Astrocyte of the spinal cord (primary cell): ENCODE results near the gene PDIA6.

Experiments used
- DNase-seq: peaks from one replicate; pipeline ENCODE4 v3.0.0; 2011; ENCODE audit warnings: low read depth, low spot score
- H3K4me3 ChIP-seq: 2 replicates; pipeline ENCODE4 v1.5.1; 2011; ENCODE audit warnings: low read depth, mild to moderate bottlenecking, low read length, moderate library complexity
- in situ Hi-C: cut with HindIII; loops from 2 replicates; pipeline ENCODE4 v1.10.0; 2017; ENCODE audit warnings: low sequenced_read_pairs
- TF ChIP-seq, protein P1 (sequence below): IDR thresholded peaks from 2 replicates; pipeline ENCODE4 v1.5.1; 2012; ENCODE audit warnings: low read depth, mild to moderate bottlenecking, low read length, inconsistent platforms

The PDIA6 gene

DNA sequence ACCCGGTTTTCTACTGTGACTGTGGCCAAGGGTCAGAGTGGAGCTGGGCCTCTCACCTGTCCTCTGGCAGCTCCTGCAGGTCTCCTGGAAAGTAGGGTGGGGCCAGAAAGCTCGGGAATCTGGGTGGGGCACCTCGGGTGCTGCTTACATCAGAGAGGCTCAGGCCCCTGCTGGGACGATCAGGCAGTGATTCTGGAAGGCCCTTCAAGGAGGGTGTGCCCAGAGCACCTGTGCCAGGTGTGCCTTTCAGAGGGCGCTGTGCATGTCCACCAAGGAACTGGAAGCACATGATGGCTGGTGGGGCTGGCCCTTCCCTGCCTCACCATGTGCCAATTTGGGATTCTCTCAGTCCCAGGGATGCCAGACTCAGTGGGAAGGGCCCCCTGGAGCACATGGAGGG, 47.1 kb downstream of the PDIA6 start:
- in situ Hi-C loops: no loop called here
- DNase-seq: no peak
- TF ChIP-seq, protein P1, sequence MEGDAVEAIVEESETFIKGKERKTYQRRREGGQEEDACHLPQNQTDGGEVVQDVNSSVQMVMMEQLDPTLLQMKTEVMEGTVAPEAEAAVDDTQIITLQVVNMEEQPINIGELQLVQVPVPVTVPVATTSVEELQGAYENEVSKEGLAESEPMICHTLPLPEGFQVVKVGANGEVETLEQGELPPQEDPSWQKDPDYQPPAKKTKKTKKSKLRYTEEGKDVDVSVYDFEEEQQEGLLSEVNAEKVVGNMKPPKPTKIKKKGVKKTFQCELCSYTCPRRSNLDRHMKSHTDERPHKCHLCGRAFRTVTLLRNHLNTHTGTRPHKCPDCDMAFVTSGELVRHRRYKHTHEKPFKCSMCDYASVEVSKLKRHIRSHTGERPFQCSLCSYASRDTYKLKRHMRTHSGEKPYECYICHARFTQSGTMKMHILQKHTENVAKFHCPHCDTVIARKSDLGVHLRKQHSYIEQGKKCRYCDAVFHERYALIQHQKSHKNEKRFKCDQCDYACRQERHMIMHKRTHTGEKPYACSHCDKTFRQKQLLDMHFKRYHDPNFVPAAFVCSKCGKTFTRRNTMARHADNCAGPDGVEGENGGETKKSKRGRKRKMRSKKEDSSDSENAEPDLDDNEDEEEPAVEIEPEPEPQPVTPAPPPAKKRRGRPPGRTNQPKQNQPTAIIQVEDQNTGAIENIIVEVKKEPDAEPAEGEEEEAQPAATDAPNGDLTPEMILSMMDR: no peak
- H3K4me3 ChIP-seq: no peak overlapping the region

DNA sequence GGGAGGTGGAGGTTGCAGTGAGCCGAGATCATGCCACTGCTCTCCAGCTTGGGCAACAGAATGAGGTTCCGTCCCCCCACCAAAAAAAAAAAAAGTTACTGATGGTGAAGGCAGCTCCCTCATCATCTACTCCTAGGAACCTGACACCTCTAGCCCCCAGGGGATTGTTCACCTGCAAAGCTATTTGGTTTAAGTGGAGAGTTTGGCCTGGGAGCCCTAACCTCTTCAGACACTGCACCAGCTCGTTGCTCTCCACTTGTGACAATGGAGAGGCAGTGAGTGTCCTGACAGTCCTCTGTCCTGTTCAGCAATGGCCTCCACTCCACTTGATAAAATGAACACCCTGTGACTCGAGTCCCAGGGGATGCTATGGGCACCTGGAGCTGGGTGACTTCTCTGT, 47.7 kb downstream of the PDIA6 start:
- in situ Hi-C loops: no loop called here
- no peak for DNase-seq
- TF ChIP-seq, protein P1: no peak
- H3K4me3 ChIP-seq: no peak overlapping the region

DNA sequence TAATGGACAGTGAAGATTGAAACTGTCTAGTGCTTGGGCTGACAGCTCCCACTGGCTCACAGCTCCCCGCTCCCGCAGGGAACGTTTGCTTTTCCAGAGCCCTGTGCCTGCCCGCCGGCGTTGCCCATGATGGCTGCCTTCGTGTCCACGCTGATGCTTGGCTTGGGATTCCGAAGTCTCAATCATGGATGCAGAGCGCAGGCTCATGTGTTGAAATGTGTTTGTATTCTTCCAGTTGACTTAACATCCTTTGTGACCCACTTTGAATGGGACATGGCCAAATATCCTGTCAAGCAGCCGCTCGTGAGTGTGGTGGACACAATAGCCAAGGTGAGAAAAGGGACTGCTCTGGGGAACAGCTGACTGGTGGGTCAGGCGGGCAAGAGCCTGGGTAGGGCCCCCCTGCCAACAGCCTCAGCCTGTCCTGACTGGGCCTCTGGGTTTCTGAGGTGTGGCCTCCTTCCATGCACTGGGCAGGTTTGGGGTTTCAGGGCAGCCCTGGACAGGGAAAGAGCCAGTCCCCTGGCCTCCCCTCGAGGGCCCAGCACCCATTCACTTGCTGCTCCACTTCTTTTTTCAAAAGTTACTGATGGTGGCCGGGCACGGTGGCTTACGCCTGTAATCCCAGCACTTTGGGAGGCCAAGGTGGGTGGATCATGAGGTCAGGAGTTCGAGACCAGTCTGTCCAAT, 48.3 kb downstream of the PDIA6 start:
- in situ Hi-C loops: no loop called here
- H3K4me3 ChIP-seq: no peak overlapping the region
- no peak for DNase-seq
- TF ChIP-seq, protein P1: no peak

DNA sequence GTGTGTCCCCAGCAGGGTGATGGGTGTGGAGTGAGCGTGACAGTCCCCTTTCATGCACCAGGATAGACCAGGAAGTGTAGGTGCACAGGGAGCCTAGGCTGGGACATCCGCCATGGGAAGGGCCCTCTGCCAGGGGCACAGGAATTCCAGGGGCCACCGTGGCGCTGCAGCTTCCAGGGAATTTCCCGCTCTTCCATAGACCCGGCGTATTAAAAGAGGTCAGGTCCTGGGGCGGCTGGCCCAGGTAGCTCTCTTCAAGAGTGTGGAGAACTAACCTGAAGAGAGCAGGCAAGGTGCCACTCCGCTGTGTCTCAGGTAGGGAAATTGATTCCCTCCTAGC, 49.2 kb downstream of the PDIA6 start:
- in situ Hi-C loops: no loop called here
- TF ChIP-seq, protein P1: no peak
- DNase-seq: no peak
- H3K4me3 ChIP-seq: no peak overlapping the region

DNA sequence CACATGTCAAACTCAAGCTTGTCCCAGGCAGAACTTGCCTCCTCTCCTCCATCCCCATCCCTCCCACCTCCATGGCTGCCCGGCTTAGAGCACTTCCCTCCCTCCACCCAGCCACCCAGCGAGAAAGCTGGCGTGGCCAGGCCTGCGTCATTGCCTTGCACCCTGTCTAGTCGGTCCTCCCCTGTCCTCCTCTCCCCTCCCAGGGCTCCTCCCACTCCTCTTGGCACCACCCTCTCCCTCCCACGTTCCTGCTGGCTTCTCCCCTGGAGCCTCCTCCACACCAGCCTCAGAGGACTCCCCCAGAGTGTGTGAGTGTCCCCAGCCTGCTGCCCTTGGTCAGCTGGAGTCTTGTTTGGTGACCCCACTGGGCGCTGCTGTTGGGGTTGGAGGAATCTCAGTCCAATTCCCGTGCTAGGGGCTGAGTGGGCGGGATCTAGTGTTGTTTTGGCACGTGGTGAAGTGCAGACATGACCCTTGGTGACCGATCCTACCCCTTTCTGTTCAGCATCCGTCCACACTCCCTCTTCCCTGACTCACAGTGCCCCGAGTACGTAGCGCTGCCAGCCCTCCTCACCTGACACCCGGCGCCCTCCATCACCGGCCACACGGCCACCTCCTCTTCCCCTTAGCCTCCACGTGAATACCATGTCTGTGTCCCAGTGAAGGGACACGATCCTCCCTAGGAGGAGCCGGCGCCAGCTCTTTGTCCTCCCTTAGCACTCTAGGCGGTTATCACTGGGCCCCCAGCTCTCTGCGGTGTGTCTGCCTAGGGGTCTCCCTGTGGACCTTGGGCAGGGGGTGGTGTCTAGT, 49.7 kb downstream of the PDIA6 start:
- TF ChIP-seq, protein P1: no peak
- DNase-seq: no peak
- in situ Hi-C loops: no loop called here
- H3K4me3 ChIP-seq: no peak overlapping the region

DNA sequence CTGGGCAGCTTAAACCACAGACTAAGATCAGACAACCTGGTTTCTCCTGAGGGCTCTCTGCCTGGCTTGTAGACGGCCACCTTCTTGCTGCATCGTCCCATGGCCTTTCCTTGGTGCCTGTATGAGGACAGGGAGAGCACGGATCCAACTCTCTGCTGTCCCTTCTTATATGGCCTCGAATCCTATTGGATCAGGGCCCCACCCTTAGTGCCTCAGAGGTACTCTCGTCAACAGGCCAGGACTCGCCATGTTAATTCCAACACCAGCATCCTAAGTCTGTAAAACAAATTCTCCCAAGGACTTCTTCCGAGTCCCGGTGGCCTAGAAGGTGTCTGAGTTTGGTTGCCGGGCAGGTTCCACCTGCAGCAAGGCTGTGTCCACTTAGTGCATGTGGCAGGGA, 51.0 kb downstream of the PDIA6 start:
- in situ Hi-C loops: no loop called here
- no peak overlapping the region for H3K4me3 ChIP-seq
- TF ChIP-seq, protein P1: no peak
- DNase-seq: no peak
